GM21526 (cell line): ENCODE data around the gene TOMM22.
"Not testable (repeated sequence)": the region's sequence is repeated elsewhere in the genome, so short reads cannot be mapped to it uniquely, and the experiment has no call there.

Experiments
- ATAC-seq: cut with Tn5 transposase; IDR thresholded peaks from one replicate; pipeline ENCODE4 v1.9.1; 2021; ENCODE audit warnings: moderate library complexity; ENCODE audit not compliant: unreplicated experiment, low FRiP score

TOMM22 gene

GRCh38 chr22:38681582-38682335 lies at the start of gene TOMM22:
TOMM22 (plus strand) TSS chr22:38681957; CDS start chr22:38681979, 22 bp downstream.
- peak; percentile 76 for ATAC-seq

- ATAC-seq: no peak
Measured at GRCh38 chr22:38632528-38632927, 49.2 kb upstream of the TOMM22 start.

GRCh38 chr22:38638216-38638615 lies 43.5 kb upstream of the TOMM22 start:
- no peak for ATAC-seq

GRCh38 chr22:38638728-38639127 lies 43.0 kb upstream of the TOMM22 start:
- no peak for ATAC-seq

DNA sequence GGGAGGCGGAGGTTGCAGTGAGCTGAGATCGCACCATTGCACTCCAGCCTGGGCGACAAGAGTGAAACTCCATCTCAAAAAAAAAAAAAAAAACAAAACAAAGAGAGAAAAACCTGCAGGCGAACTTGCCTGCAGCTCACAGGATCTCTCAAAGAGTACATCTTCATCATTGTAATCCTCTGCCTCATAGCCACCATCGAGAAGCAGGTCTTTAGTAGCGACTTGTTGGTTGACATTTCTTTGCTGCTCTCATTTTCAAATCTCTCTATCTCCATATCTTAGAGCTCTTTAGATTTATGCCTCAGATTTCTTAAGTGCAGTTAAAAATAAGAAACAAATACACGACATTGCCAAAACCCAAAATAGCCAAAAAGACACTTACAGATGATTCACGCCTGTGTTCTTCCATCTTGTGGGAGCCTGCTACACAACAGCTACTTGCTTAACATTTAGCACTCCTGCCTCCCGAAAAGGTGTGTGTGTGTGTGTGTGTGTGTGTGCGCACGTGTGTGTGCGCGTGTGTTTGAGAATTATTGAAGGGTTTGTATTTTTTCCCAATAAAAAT lies 40.2 kb upstream of the TOMM22 start:
- no peak for ATAC-seq

DNA sequence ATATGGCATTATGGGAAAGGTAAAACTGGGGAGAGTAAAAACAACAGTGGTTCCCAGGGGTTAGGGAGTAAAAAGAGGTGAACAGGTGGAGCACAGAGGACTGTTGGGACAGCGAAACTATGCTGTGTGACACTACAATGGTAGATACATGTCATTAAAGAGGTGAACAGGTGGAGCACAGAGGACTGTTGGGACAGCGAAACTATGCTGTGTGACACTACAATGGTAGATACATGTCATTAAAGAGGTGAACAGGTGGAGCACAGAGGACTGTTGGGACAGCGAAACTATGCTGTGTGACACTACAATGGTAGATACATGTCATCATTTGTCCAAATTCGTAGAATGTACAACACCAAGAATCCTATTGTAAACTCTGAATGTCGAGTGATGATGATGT lies 37.5 kb upstream of the TOMM22 start:
- not testable (repeated sequence) for ATAC-seq

GRCh38 chr22:38645430-38645829 lies 36.3 kb upstream of the TOMM22 start:
- no peak for ATAC-seq

DNA sequence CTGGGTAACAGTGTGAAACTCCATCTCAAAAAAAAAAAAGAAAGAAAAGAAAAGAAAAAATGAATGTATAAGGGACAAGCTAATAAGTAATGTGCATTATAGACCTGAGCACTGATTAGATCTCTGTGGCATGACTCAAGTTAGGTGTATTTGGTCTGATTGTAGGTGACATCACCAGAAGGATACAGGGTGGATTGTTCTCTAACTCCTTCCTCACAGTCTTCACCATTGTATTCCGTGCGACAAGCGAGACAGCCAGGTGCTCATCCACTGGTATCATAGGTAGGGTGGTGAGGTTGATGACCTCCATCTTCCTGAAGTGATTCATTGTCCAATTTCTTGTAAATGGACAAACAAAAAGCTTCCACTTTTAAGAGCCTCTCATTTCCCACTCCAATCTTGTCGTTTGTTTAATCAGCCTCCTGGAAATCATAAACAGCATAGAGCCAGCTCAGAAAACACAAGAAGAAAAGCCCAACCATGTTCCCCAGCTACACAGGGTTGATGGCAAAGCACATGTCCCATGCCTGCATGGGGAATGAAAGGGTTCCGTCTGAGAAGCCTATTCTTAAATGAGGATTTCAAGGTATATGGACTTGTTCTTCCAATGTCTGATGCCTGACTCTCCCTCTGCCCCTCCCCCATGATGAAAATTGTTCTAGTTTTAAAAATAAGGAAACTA lies 31.8 kb upstream of the TOMM22 start:
- no peak for ATAC-seq

DNA sequence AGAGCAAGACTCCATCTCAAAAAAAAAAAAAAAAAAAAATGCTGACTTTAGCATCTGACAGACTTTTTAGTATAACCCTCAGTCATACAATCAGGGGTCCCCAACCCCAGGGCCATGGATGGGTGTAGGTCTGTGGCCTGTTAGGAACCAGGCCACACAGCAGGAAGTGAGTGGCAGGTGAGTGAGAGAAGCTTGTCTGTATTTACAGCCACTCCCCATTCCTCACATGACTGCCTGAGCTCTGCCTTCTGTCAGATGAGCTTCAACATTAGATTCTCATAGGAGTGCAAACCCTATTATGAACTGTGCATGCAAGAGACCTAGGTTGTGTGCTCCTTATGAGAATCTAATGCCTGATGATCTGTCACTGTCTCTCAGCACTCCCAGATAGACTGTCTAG lies 28.9 kb upstream of the TOMM22 start:
- ATAC-seq: no peak

GRCh38 chr22:38653741-38654140 lies 28.0 kb upstream of the TOMM22 start:
- no peak for ATAC-seq

DNA sequence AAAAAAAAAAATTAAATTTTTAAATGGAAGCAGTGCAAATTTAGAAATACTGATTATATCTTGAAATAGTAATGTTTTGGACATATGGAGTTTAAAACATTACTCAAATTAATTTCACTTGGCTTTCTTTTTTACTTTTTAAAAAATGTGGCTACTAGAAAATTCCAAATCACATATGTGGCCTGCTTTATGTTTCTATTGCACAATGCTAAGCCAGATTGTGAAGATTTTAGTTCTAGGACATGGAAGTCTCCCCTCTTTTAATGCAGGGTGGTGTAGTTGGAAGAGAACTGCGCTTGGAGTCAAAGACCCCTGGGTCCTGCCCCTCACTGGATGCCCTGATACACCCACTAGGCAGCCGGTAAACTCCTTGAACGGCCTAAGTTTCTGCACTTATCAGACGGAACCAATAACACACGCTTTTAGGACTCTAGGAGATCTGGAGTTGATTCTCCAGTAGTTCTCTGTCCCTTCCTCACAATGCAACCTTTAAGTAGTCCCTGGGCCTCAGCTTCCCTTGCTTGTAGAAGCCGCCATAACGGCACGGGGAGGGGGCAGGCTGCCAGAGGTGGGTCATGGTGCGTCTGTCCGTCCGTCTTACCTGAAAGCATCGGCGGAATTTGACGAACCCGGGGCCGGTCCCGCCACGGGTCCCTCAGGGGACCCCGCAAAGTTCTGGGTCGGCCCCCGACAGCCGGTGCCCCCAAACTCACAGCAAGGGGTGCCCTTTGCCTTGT lies 26.1 kb upstream of the TOMM22 start:
- no peak for ATAC-seq

GRCh38 chr22:38656256-38657044 lies 25.3 kb upstream of the TOMM22 start, which contains the start of the genes CBY1 and FAM227A:
CBY1 (plus strand) TSS chr22:38656638; CDS start chr22:38668055, 11,417 bp downstream.
FAM227A (minus strand) TSS chr22:38656392; CDS start chr22:38650168, 6,224 bp downstream.
- ATAC-seq: peak; percentile 59

GRCh38 chr22:38657045-38657909 lies 24.5 kb upstream of the TOMM22 start:
- ATAC-seq: peak; percentile 31

GRCh38 chr22:38674888-38675287 lies 6.9 kb upstream of the TOMM22 start:
- ATAC-seq: no peak

GRCh38 chr22:38675833-38676232 lies 5.9 kb upstream of the TOMM22 start:
- no peak for ATAC-seq

DNA sequence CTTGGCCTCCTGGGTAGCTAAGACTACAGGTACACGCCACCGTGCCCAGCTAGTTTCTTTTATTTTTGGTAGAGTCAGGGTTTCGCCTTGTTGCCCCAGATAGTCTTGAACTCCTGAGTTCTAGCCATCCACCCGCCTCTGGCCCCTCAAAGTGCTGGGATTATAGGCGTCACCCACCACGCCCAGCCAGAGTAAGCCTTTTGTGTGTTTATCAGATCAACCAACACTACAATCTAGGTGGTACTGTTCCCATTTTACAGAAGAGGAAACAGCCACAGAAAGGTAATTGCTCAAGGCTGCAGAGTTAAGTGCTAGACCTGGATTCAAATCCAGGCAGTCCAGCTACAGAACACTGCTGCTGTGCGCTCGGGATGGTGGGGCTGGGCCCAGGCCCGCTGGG lies 3.1 kb downstream of the TOMM22 start:
- no peak for ATAC-seq

- no peak for ATAC-seq
Measured at GRCh38 chr22:38685761-38686160, 4.0 kb downstream of the TOMM22 start.

- ATAC-seq: no peak
Measured at GRCh38 chr22:38689651-38690050, 7.9 kb downstream of the TOMM22 start.

- ATAC-seq: no peak
Measured at GRCh38 chr22:38694049-38694448, 12.3 kb downstream of the TOMM22 start.
